ENCODE measurements around the gene ARID5A. TPM values are rescaled to one million over a fixed set of nuclear protein-coding genes. Genes with fewer than 3 reads are reported as not detected.

The ARID5A gene
- total and polyA plus RNA-seq, 10 of the 15 experiments (the other 5 are each of a cell fraction or from before 2014, with no cell fraction given): 0.76 to 87.1 (median 37.6) TPM

GRCh38 chr2:96564026-96564425 is 27.5 kb downstream of the ARID5A start:
- CTCF ChIA-PET: no interaction called here
- no peaks in the 10 kb centered on the region for H3K36me3 ChIP-seq (ENCODE audit: control insufficient read depth in 2 of 2, insufficient read depth in 2 of 2, low read length in 1 of 2)
- no peaks in the 10 kb centered on the region for H4K20me1 ChIP-seq (ENCODE audit: control insufficient read depth, insufficient read depth)
- POLR2A ChIA-PET: no interaction called here
- ATAC-seq (no peak), DNase-seq (ENCODE audit: low read depth, low spot score) (no peak), FAIRE-seq (no peak)
- H3K4me3 ChIP-seq: no peak overlapping the region
- H3K4me1 ChIP-seq (ENCODE audit: control insufficient read depth, insufficient read depth, low read length): no peaks in the 10 kb centered on the region
- TF ChIP-seq MAX (IDR thresholded peaks at IDR 0.05; ENCODE audit: low read depth, low read length) (no peak), ZBTB40 (IDR thresholded peaks at IDR 0.05; ENCODE audit: borderline replicate concordance) (no peak), POLR2AphosphoS2 (IDR thresholded peaks at IDR 0.05; ENCODE audit: low read depth, low read length) (no peak), EP300 (IDR thresholded peaks at IDR 0.05; ENCODE audit: borderline replicate concordance in 1 of 2, control insufficient read depth in 1 of 2, low read depth in 2 of 2, low read length in 2 of 2) (no peak), ZNF207 (IDR thresholded peaks at IDR 0.05; ENCODE audit: borderline replicate concordance) (no peak), SPI1 (IDR thresholded peaks at IDR 0.05; ENCODE audit: borderline replicate concordance, insufficient read depth, low read depth, low read length) (no peak), POU2F2 (IDR thresholded peaks at IDR 0.05; ENCODE audit: borderline replicate concordance, low read depth, low read length) (no peak), BRCA1 (IDR thresholded peaks at IDR 0.05; ENCODE audit: low read depth, low read length) (no peak), ELK1 (IDR thresholded peaks at IDR 0.05; ENCODE audit: low read depth, low read length) (no peak)
- H3K27me3 ChIP-seq (replicated peaks in 1 of 2; ENCODE audit: control insufficient read depth in 2 of 2, insufficient read depth in 2 of 2, low read length in 1 of 2): no peaks in the 10 kb centered on the region
- RAD21 ChIA-PET (ENCODE audit: unreplicated experiment): no interaction called here
- BruUV-seq (replicated peaks): no TSS peak
- 28% methylated on average over 4 of the region's 4 CpGs for WGBS (ENCODE audit: insufficient coverage, insufficient replicate concordance, low lambda C conversion rate, missing lambda C conversion rate)
- H3K4me2 ChIP-seq (ENCODE audit: control insufficient read depth, insufficient read depth): no peak overlapping the region
- no peaks in the 10 kb centered on the region for H3K79me2 ChIP-seq (ENCODE audit: control insufficient read depth, insufficient read depth, low read length)
- no peak overlapping the region for H2AFZ ChIP-seq (ENCODE audit: control insufficient read depth, low read depth, low read length)
- SMC1A ChIA-PET (ENCODE audit: uncharacterized antibody, unreplicated experiment): no interaction called here
- intact Hi-C loops (cut with micrococcal nuclease; ENCODE audit: unreplicated experiment): no loop called here
- in situ Hi-C loops (cut with MboI): loop anchor here (5.0 kb wide), 1 partner anchor 152 kb away; no protein-coding TSS in a partner anchor
- no peak overlapping the region for H3K9ac ChIP-seq (ENCODE audit: control insufficient read depth, insufficient read depth, low read length)
- H3K27ac ChIP-seq (ENCODE audit: control insufficient read depth, insufficient read depth): no peak overlapping the region
- H3K9me3 ChIP-seq (replicated peaks; ENCODE audit: control insufficient read depth, insufficient read depth, low read length): no peaks in the 10 kb centered on the region; the same call in 2 of the 3 replicates

Data from GM12878 (cell line).